GM19463 (cell line): ENCODE results near the gene L3MBTL1.
"Not testable (repeated sequence)": the region's sequence is repeated elsewhere in the genome, so short reads cannot be mapped to it uniquely, and the experiment has no call there.

ENCODE experiments used
- ATAC-seq: cut with Tn5 transposase; IDR thresholded peaks from one replicate; pipeline ENCODE4 v1.9.1; 2021; ENCODE audit warnings: mild to moderate bottlenecking, moderate library complexity; ENCODE audit not compliant: unreplicated experiment

Gene L3MBTL1

DNA sequence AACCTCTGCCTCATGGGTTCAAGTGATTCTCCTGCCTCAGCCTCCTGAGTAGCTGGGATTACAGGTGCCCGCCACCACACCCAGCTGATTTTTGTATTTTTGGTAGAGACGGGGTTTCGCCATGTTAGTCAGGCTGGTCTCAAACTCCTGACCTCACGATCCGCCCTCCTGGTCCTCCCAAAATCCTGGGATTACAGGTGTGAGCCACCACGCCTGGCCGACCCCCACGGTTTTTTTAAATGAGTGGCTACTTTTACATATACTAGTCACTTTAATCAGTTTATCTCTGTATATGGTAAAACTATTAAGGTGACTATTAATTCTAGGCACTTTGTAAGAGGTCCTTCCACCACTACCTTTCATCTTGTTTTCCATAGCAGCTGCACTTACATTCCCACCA lies 5.5 kb upstream of the L3MBTL1 start:
- not testable (repeated sequence) for ATAC-seq

DNA sequence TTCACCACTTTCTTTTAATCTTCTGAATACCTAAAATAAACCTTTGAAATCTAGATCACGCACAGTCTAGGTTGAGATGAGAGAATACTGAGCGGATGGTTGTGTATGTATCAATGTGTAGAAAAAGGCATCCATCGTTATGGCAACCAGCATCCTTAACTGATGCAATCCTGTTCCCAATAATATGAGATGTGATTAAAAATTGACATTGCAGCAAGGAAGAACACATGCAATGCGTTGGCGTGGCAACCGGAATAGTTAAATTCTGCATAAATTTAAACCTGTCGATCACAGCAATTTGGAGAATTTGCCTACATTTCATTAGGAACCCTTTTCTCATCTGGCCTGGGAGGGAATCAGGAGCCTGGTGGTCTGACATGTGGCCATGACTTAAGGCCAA lies 1.3 kb upstream of the L3MBTL1 start:
- ATAC-seq: no peak

DNA sequence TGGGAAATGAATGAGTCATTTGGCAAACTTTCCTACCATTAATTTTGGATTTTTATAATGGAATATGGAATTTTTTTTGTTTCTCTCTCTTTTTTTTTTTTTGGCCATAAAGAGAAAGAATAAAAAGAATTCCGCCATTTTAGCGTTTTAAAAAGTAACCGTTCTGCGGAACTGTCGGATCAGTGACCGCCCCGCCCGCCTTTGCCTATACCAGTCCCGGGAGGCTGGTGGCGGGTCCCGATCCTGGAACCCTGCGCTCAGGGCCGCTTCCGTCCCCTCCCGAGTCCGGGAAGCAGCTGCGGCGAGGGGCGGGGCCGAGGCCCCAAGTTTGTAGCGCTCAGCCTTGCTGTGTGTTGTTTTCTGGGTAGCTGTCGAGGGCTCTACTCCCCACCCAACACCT lies 609 bp downstream of the L3MBTL1 start:
- ATAC-seq: no peak

DNA sequence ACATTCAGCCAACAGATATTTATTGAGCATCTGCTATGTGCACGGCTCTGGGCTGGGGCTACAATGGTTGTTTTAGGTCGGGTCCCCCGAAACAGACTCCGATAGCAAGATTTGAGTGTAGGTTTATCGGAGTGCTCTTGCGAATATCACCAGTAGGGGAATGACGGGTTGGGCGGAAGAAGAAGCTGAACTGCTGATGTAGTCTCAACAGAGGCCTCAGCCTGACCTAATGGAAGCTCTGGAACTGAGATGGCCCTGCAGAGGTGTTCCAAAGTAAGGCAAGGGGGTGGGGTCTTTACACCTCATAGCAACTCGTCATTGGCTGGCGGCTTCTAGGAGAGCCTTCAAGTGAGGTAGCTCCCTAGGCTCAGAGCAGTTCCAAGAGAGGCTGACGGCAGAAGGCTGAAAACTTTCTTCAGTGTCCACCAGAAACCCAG lies 1.1 kb downstream of the L3MBTL1 start:
- ATAC-seq: no peak

DNA sequence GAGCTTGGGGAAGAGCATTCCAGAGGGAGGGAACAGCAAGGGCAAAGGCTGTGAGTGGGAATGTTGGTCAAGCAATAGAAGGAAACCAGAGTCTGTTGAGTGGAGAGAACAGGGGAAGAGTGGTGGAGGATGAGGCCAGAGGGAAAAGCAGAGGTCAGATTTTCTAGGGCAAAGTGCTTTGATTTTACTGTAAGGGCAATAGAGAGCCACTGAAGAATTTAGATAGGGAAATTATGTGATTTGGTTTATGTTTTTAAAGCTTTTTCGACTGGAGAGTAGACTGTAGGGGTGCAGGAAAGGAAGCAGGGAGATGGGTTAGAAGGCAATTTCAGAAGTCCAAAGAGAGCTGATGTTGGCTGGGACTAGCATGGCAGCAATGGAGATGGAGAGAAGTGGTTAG lies 4.4 kb downstream of the L3MBTL1 start:
- ATAC-seq: no peak

DNA sequence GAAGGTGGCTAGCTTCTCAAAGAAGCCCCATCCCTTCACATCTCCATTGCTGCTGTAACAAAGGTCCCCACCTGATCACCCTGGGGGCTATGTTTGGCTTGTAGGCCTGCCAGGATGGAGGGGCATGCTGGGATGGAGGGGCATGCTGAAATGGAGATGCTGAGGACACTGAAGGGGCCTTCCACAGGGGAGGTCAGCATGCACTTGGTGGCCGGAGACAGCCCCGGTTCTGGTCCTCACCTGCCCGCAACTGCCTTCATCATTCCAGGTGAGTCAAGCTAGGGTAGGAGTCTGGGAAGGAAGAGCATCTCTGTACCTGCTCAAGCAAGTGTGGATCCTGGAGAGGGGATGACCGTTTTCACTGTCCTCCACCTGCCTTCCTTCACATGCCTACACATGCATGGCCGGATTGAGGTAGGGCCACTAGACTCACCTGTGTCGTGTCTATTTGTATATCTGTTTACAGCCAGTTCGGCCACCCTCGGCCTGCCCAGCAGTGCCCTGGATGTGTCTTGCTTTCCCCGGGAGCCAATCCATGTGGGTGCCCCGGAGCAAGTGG lies 6.0 kb downstream of the L3MBTL1 start:
- no peak for ATAC-seq

DNA sequence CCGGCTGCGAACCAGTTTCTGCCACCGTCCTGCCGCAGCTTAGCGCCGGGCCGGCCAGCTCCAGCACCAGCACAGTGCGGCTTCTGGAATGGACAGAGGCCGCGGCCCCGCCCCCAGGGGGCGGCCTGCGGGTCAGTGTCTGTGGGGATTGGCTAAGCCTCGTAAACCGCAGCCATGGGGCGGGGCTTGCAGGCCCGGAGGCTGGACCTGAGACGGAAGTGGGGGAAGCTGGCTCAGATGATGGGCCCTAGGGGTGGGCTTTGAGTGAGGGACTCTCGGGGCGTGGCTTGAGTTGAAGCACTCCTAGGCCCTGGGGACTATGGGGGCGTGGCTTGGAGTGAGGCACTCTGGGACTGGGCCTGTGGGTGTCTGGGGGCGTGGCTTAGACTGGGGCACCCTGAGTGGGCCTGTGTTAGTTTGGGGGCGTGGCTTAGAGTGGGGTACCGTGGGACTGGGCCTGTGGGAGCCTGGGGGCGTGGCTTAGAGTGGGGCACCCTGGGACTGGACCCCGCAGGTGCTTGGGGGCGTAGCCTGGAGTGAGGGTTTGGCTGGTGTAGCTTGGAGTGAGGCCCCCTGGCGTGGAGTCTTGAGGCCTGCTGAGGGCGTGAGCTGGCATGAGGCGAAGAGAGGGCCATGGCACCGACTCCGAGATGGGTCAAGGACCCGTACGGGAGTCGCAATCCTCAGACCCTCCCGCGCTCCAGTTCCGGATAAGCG lies 6.6 kb downstream of the L3MBTL1 start:
- ATAC-seq: peak; percentile 82

DNA sequence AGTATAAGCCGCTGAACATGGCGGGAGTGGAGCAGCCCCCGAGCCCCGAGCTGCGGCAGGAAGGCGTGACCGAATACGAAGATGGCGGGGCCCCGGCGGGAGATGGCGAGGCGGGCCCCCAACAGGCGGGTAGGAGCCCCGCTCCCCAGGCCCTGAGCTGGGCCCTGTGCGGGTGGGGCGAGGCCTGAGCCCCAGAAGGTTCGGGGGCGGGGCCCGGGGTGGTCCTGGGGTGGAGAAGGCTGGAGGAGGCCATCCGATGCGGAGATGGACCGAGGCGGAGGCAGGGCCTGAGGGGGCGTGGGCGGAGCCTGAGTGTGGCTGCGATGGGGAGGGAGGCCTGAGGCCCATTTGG lies 7.1 kb downstream of the L3MBTL1 start:
- peak; percentile 6 for ATAC-seq

DNA sequence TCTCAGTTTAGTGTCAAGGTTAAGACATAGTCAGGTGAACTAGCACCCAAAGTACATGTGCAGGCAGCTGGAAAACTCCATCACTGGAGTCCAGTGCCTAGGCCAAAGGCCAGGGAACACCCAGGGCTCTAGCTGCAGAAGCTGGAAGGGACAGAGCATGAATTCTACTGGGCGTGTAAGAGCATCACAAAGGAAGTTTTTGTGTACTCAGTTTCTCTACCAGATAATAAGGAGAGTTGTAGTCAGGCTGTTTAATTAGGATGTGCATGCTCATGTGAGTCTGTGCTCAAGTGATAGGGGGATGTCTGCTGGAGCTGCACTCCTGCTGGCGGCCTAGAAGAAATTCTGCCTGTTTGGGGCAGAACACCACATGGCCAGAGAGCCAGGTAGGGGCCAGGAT lies 8.1 kb downstream of the L3MBTL1 start:
- ATAC-seq: no peak

DNA sequence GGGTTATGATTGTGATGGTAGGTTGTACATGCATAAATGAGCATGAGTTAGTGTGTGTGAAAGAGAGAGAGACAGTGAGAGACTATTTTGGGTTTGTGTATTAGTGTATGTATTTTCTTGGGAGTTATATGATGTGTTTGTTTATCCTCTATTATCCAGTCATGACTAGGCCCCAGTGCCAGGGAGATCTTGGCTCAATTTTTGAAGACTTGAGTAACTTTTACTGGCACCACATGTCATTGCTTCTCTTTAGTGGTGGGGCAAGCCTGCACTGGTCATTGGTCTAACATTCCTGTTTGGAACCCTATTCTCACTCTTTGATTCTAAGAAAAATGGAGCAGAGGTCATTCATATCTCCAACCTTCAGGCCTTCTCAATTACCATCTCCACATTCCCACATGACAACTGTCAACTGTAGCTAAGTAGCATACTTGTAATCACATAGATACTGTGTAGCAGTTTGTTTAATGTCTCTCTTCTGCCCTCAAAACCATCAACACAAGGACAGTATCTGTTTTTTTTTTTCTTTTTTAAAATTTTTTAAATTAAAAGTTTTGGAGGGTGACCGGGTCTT lies 8.8 kb downstream of the L3MBTL1 start:
- no peak for ATAC-seq

DNA sequence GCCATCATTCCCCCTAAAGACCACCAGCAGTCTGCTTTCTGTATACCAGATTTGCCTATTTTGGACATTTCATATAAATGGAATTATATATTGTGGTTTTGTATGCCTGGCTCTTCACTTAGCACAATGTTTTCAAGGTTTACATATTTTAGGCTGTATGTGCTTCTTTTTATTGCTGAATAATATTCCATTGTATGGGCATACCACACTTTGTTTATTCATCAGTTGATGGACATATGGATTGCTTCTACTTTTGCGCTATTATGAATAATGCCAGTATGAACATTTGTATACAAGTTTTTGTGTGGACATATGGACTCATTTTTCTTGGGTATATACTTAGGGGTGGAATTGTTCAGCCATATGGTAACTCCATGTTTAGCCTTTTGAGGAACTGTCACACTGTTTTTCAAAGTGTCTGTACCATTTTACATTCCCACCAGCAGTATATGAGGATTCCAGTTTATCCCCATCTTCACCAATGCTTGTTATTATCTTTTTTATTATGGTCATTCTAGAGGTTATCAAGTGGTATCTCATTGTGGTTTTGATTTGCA lies 12.7 kb downstream of the L3MBTL1 start:
- no peak for ATAC-seq

DNA sequence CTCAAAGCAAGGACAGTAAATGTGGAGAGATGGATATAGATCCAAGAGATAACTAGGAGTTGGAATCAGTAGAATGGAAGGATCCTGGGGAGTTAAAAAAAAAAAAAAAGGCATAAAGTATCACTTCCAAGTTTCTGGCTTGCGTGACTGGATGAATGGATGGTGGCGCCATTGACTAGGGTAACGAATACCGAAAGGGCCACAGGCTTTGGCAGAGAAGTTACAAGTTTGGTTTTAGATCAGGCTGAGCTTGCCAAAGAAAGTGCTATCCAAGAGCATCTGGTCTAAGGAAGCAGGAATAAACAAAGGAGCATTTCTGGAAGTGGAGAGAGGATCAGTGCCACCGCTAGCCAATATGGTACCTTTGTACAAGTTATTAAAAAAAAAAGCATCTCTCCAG lies 17.5 kb downstream of the L3MBTL1 start:
- ATAC-seq: no peak

DNA sequence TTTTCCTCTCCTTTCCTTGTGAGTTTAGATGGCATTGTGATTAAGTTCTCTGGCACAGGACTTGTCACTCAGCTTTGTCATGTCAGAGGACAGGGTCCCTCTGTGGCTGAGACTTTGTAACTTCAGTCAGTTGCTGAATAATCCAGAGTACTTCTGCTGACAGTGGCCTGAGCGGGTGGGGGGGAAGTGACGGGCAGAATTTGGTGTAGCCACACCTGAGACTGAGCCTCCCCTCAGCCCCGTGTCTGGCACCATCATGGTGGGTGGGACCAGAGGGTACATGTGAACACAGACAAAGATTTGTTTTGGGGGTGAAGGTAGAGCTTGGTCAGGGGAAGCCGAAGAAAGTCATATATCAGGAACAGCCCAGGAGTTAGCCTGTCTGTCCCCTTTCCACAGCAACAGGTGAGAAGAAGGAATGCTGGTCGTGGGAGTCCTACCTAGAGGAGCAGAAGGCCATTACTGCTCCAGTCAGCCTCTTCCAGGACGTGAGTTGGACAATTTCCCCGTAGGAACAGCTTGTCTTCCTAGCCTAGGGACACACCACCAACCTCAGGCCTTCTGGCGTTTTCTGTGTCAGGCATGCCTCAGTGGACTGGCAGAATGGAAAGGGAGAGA lies 20.9 kb downstream of the L3MBTL1 start:
- no peak for ATAC-seq

DNA sequence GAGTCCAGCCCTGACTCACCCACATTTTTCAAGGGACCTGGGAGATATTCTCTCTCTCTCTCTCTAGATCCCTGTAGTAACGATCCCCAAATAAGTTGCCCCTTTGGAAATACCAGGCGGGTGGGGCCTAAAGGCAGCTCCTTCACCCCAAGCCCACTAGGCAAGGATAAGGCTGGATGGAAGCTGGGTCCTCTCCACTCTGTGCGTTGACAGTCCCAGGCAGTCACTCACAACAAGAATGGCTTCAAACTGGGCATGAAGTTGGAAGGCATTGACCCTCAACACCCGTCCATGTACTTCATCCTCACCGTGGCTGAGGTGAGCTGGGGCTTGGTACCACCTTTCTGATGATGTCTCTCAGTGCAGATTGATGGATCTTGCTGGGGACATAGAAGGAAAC lies 21.6 kb downstream of the L3MBTL1 start:
- no peak for ATAC-seq

DNA sequence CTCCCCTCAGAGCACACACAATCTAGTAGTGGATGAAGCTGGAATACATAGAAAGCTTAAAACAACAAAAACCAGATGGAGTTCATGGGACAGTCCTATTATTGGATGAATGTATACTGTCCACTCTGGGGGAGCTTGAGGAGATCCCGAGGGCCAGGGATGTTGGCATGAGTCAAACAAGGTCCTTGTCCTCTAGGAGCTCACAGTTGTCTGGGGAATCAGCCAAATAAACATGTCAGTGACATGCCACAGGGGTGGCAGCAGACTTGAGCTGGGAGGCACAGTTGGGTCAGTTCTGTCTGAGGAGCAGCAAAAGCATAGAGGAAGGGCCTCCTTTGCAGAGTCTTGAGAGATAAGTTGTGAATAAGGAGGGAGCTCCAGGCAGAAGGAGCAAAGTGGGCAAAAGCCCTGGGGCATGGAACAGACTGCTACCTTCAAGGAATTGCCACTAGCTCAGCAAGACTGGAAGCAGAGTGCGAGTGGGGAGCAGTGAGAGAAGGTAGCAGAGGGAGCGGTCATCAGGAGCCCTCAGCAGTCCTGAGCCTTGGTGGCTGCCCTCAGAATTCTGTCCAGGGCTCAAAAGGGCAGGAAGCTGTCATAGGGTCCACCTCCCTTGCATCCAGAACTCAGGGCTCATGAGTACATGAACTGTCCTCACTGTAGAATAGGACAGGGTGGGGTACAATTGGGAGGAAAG lies 22.1 kb downstream of the L3MBTL1 start:
- no peak for ATAC-seq

DNA sequence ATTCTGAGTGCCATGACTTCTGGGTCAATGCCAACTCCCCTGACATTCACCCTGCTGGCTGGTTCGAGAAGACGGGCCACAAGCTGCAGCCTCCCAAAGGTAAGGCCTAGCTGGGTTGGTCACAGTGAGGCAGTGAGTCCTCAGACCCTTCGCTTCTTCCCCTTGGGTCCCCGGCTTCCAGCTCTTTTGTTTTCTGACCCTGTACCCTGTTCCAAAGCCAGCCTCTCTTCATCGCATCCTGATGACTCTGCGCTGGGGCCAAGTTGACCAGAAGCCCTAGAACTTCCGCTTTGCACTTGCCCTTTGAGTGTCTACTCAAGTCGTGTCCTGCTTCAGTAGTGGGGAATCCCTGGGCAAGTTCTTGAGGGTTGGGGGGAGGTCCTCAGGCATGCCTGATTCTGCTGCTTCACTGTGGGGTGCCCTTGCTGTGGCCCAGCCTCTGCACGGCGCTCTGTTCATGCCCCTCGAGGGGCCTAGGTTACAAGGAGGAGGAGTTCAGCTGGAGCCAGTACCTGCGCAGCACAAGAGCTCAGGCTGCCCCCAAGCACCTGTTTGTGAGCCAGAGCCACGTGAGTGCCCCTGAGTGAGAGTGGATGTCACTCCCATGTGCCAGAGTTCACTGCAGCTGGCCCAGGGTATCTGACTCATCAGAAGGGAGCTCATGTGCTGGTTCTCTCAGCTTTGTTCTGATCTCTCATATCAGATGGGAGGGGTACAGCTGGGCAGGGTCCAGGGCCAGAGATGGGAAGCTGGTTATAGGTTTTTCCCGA lies 23.0 kb downstream of the L3MBTL1 start:
- no peak for ATAC-seq

DNA sequence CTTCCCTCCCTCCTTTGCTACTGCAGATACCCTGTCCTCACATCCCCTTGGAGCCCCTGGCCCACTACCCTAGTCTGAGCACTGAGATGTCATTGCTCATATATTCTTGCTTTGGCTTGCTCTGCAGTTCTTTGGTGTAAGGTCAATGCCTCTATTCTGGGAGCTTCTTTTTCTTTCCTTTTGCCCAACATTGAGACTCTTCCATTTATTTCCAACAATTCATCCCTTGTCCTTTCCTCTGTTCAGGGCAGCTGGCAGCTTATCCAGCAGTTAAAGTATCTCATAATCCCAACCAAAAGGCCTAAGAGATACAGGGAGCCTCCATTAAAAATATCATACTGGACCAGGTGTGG lies 23.6 kb downstream of the L3MBTL1 start:
- ATAC-seq: no peak

DNA sequence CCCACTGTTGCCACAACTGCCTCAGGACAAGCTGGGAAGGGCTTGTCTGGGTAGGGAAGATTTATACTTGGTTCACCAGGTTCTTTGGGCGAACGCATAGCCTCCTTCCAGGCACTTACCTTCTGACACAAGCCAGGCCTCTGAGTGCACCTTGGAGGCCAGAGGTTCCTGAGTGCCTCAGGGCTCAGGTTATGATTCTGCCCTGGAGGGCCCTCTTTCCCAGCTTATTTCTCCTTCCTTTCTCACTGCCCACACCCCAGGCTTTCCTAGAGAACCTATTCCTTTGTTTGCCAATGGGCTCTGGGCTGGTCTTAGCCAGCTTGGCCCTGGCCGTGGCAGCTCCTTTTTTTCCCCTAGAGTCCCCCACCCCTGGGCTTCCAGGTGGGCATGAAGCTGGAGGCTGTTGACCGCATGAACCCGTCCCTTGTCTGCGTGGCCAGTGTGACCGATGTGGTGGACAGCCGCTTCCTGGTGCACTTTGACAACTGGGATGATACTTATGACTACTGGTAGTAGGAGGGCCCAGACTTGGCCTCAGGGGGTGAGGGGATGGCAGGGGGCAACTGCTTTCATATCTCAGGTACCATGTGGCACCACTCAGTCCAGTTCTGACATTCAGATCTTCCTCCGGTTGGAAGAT lies 25.0 kb downstream of the L3MBTL1 start:
- ATAC-seq: no peak

DNA sequence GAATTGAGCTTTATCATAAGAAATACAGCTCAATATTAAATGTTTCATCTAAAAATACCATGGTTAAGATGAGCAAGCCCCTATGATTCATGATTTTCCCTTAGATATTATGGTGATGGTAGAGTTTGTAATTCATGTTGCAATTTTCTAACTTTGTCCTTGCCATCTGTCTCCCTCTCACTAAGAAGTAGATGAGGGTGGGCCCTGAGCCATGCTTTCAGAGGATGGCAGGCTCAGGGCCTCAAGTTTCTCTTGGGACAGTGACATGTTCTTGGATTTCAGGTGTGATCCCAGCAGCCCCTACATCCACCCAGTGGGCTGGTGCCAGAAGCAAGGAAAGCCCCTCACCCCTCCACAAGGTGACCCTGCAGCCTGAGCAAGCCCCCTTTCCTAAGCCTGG lies 25.6 kb downstream of the L3MBTL1 start:
- no peak for ATAC-seq

DNA sequence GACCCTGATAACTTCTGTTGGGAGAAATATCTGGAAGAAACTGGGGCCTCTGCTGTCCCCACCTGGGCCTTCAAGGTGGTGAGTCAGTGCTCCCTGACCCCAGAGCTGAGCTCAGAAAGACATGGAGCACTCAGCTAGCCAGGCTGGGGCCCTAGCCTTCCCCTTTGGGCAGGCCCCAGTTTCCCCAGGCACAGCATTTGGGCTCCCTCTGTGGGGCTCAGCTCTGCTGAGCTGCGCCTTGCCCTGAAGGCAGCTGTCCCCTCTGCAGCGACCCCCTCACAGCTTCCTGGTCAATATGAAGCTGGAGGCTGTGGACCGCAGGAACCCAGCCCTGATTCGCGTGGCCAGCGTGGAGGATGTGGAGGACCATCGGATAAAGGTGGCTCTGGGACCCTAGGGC lies 26.5 kb downstream of the L3MBTL1 start:
- no peak for ATAC-seq
